ENCODE results near the gene ATP8B4. TPM values are rescaled to one million over a fixed set of nuclear protein-coding genes. Genes with fewer than 3 reads are reported as not detected.
"Not testable (repeated sequence)": the region's sequence is repeated elsewhere in the genome, so short reads cannot be mapped to it uniquely, and the experiment has no call there.

ATP8B4 gene
- total and polyA plus RNA-seq, 2 donors from 2014 or later: 2.1 to 12.5 TPM

DNA sequence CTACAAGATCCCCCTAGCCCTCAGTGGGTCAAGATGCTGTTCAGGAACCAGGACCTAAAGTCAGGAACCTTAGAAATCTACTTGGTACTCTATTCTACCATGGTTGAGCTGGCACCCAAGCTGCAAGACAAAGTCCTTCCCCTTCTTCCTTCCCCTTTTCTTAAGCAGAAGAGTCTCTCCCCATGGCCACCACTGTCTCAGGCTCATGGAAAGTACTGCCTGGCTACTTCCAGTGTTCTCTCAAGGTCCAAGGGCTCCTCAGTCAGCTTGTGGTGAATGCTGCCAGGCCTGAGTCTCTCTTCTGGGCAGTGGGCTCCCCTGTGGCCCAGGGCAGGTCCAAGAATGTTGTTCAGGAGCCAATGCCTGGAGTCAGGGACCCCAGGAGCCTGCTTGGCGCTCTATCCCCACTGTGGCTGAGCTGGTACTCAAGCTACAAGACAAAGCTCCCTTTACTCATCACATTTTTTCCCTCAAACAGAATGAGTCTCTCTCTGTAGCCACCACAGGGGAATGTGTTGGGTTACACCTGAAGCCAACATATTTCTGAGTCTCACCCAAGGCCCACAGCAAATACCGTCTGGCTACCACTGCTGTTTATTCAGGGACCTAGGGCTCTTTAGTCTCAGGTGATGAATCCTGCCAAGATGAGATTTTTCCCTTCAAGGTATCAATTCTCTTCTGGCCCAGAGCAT, 44.8 kb upstream of the ATP8B4 start:
- H3K36me3 ChIP-seq (ENCODE audit: control insufficient read depth in 2 of 3, insufficient read depth in 3 of 3, low read length in 3 of 3): no peaks in the 10 kb centered on the region
- H3K27me3 ChIP-seq (ENCODE audit: control insufficient read depth, insufficient read depth, low read length): no peaks in the 10 kb centered on the region
- H3K4me3 ChIP-seq (ENCODE audit: low read length in 3 of 3): no peak overlapping the region
- no peak for TF ChIP-seq CTCF (IDR thresholded peaks at IDR 0.05; ENCODE audit: borderline replicate concordance, extremely low read depth, insufficient read depth)
- no peaks in the 10 kb centered on the region for H3K9me3 ChIP-seq (ENCODE audit: control insufficient read depth in 2 of 3, insufficient read depth in 1 of 3, low read length in 3 of 3)
- H3K9ac ChIP-seq (ENCODE audit: low read length in 3 of 3): no peak overlapping the region
- FAIRE-seq (no peak), DNase-seq (no peak)
- H3K4me1 ChIP-seq (ENCODE audit: control insufficient read depth in 2 of 3, insufficient read depth in 2 of 3, low read depth in 1 of 3, low read length in 3 of 3): peaks cover 0 to 17% (median 0%) of the 10 kb centered on the region in 3 donors
- H3K27ac ChIP-seq (ENCODE audit: low read depth in 2 of 2, low read length in 2 of 2): no peak overlapping the region
- intact Hi-C loops (cut with DNase I): no loop called here

GRCh38 chr15:50162969-50163718, 44.1 kb upstream of the ATP8B4 start:
- Histone ChIP-seq H3K4me3 (ENCODE audit: low read length in 3 of 3) (no peak overlapping the region), H3K9me3 (ENCODE audit: control insufficient read depth in 2 of 3, insufficient read depth in 1 of 3, low read length in 3 of 3) (no peaks in the 10 kb centered on the region), H3K27me3 (ENCODE audit: control insufficient read depth, insufficient read depth, low read length) (no peaks in the 10 kb centered on the region), H3K36me3 (ENCODE audit: control insufficient read depth in 2 of 3, insufficient read depth in 3 of 3, low read length in 3 of 3) (no peaks in the 10 kb centered on the region), H3K4me1 (ENCODE audit: control insufficient read depth in 2 of 3, insufficient read depth in 2 of 3, low read depth in 1 of 3, low read length in 3 of 3) (peaks cover 0 to 14% (median 0%) of the 10 kb centered on the region in 3 donors), H3K27ac (ENCODE audit: low read depth in 2 of 2, low read length in 2 of 2) (no peak overlapping the region), H3K9ac (ENCODE audit: low read length in 3 of 3) (no peak overlapping the region)
- intact Hi-C loops (cut with DNase I): no loop called here
- FAIRE-seq (no peak), DNase-seq (no peak)
- no peak for TF ChIP-seq CTCF (IDR thresholded peaks at IDR 0.05; ENCODE audit: borderline replicate concordance, extremely low read depth, insufficient read depth)

DNA sequence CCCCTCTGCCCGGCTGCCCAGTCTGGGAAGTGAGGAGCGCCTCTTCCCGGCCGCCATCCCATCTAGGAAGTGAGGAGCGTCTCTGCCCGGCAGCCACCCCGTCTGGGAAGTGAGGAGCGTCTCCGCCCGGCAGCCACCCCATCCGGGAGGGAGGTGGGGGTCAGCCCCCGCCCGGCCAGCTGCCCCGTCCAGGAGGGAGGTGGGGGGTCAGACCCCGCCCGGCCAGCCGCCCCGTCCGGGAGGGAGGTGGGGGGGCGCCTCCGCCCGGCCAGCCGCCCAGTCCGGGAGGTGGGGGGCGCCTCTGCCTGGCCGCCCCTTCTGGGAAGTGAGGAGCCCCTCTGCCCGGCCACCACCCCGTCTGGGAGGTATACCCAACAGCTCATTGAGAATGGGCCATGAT, 39.2 kb upstream of the ATP8B4 start:
- intact Hi-C loops (cut with DNase I); FAIRE-seq; H3K9ac ChIP-seq (ENCODE audit: low read length in 3 of 3); DNase-seq; H3K27ac ChIP-seq (ENCODE audit: low read depth in 2 of 2, low read length in 2 of 2); H3K4me1 ChIP-seq (ENCODE audit: control insufficient read depth in 2 of 3, insufficient read depth in 2 of 3, low read depth in 1 of 3, low read length in 3 of 3); H3K9me3 ChIP-seq (ENCODE audit: control insufficient read depth in 2 of 3, insufficient read depth in 1 of 3, low read length in 3 of 3); H3K4me3 ChIP-seq (ENCODE audit: low read length in 3 of 3); H3K36me3 ChIP-seq (ENCODE audit: control insufficient read depth in 2 of 3, insufficient read depth in 3 of 3, low read length in 3 of 3); H3K27me3 ChIP-seq (ENCODE audit: control insufficient read depth, insufficient read depth, low read length): not testable (repeated sequence)

DNA sequence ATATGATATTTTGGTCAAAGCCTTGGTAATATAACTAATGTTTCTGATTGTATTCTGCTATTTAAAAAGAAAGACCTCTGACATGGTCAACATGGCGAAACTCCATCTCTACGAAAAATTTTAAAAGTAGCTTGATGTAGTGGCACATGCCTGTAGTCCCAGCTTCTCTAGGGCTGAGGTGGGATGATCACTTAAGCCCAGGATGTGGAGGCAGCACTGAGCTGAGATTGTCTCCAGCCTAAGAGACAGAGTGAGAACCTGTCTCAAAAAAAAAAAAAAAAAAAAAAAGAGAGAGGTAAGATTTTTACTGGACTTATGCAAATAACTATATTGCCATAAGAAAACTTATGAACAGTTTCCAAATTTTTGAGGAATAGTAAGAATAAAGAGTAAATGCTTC, 32.4 kb upstream of the ATP8B4 start:
- H3K9ac ChIP-seq (ENCODE audit: low read length in 3 of 3): no peak overlapping the region
- TF ChIP-seq CTCF (IDR thresholded peaks at IDR 0.05; ENCODE audit: borderline replicate concordance, extremely low read depth, insufficient read depth): no peak
- H3K27me3 ChIP-seq (ENCODE audit: control insufficient read depth, insufficient read depth, low read length): no peaks in the 10 kb centered on the region
- no peaks in the 10 kb centered on the region for H3K36me3 ChIP-seq (ENCODE audit: control insufficient read depth in 2 of 3, insufficient read depth in 3 of 3, low read length in 3 of 3)
- no peak for DNase-seq
- H3K4me3 ChIP-seq (ENCODE audit: low read length in 3 of 3): no peak overlapping the region
- no peaks in the 10 kb centered on the region for H3K9me3 ChIP-seq (ENCODE audit: control insufficient read depth in 2 of 3, insufficient read depth in 1 of 3, low read length in 3 of 3)
- no peak overlapping the region for H3K27ac ChIP-seq (ENCODE audit: low read depth in 2 of 2, low read length in 2 of 2)
- no peak for FAIRE-seq
- H3K4me1 ChIP-seq (ENCODE audit: control insufficient read depth in 2 of 3, insufficient read depth in 2 of 3, low read depth in 1 of 3, low read length in 3 of 3): no peaks in the 10 kb centered on the region
- intact Hi-C loops (cut with DNase I): no loop called here

All from kidney (tissue), 14 donors.